Skeletal muscle satellite cell (primary cell): ENCODE results near the gene BMP8B. TPM values are rescaled to one million over a fixed set of nuclear protein-coding genes. Genes with fewer than 3 reads are reported as not detected.
"Not testable (repeated sequence)": the region's sequence is repeated elsewhere in the genome, so short reads cannot be mapped to it uniquely, and the experiment has no call there.

Experiments
- H3K27me3 ChIP-seq: 2 replicates; pipeline ENCODE4 v1.7.0; 2013; ENCODE audit warnings: low read length; ENCODE audit not compliant: control insufficient read depth, insufficient read depth
- H3K36me3 ChIP-seq: 2 replicates; pipeline ENCODE4 v1.7.0; 2013; ENCODE audit warnings: mild to moderate bottlenecking, control low read depth, low read length; ENCODE audit not compliant: insufficient read depth
- H3K4me1 ChIP-seq: 2 replicates; pipeline ENCODE4 v1.7.0; 2013; ENCODE audit warnings: low read length; ENCODE audit not compliant: control insufficient read depth, insufficient read depth
- H3K4me2 ChIP-seq: 2 replicates; pipeline ENCODE4 v1.7.0; 2013; ENCODE audit warnings: mild to moderate bottlenecking, low read length
- H3K4me3 ChIP-seq: 2 replicates; pipeline ENCODE4 v1.7.0; 2013; ENCODE audit warnings: low read length
- H3K9ac ChIP-seq: 2 replicates; pipeline ENCODE4 v1.7.0; 2013; ENCODE audit warnings: mild to moderate bottlenecking, low read depth, low read length, moderate library complexity
- H3K9me3 ChIP-seq: replicated peaks from 2 replicates; pipeline ENCODE4 v1.7.0; 2013; ENCODE audit warnings: mild to moderate bottlenecking, control low read depth, low read length
- total RNA-seq: library from RNA; depleted of rRNA; stranded (reverse); fragments of >200 nt; gene quantifications from 2 replicates; pipeline ENCODE4 v1.2.3, GENCODE V29; 2012; rRNA removed

Gene BMP8B
- total RNA-seq = under 0.01 TPM in 2 replicates

GRCh38 chr1:39788758-39789570 is at the start of gene BMP8B:
Gene BMP8B, minus strand, starts transcription at chr1:39788865. Its CDS starts 380 bp downstream, at chr1:39788485.
- Histone ChIP-seq H3K9ac (no peak within 1 kb of the TSS), H3K4me3 (peak within 1 kb of the TSS; percentile 59), H3K9me3 (no peaks in the 10 kb centered on the region), H3K4me1 (peaks cover 9% of the 10 kb centered on the region), H3K36me3 (no peaks in the 10 kb centered on the region), H3K4me2 (peak within 1 kb of the TSS; percentile 69), H3K27me3 (peaks cover 35% of the 10 kb centered on the region)

GRCh38 chr1:39836595-39837110 is 48.0 kb upstream of the BMP8B start:
- H3K4me2 ChIP-seq = no peak overlapping the region
- no peaks in the 10 kb centered on the region for H3K4me1 ChIP-seq
- H3K36me3 ChIP-seq = peaks cover 23% of the 10 kb centered on the region
- H3K4me3 ChIP-seq = no peak overlapping the region
- no peaks in the 10 kb centered on the region for H3K27me3 ChIP-seq
- no peak overlapping the region for H3K9ac ChIP-seq
- no peaks in the 10 kb centered on the region for H3K9me3 ChIP-seq

- H3K4me3 ChIP-seq = no peak overlapping the region
- no peaks in the 10 kb centered on the region for H3K4me1 ChIP-seq
- H3K36me3 ChIP-seq = peaks cover 17% of the 10 kb centered on the region
- H3K9ac ChIP-seq = no peak overlapping the region
- H3K4me2 ChIP-seq = no peak overlapping the region
- H3K27me3 ChIP-seq = no peaks in the 10 kb centered on the region
- no peaks in the 10 kb centered on the region for H3K9me3 ChIP-seq
Observed at GRCh38 chr1:39835935-39836594, 47.4 kb upstream of the BMP8B start.

GRCh38 chr1:39835110-39835509 is 46.4 kb upstream of the BMP8B start:
- no peak overlapping the region for H3K4me3 ChIP-seq
- H3K9ac ChIP-seq = no peak overlapping the region
- no peaks in the 10 kb centered on the region for H3K9me3 ChIP-seq
- H3K36me3 ChIP-seq = peaks cover 11% of the 10 kb centered on the region
- H3K27me3 ChIP-seq = peaks cover 7% of the 10 kb centered on the region
- H3K4me2 ChIP-seq = no peak overlapping the region
- H3K4me1 ChIP-seq = no peaks in the 10 kb centered on the region

- H3K4me1 ChIP-seq = no peaks in the 10 kb centered on the region
- H3K27me3 ChIP-seq = peaks cover 7% of the 10 kb centered on the region
- H3K9ac ChIP-seq = no peak overlapping the region
- no peak overlapping the region for H3K4me3 ChIP-seq
- no peaks in the 10 kb centered on the region for H3K9me3 ChIP-seq
- peaks cover 8% of the 10 kb centered on the region for H3K36me3 ChIP-seq
- no peak overlapping the region for H3K4me2 ChIP-seq
Observed at GRCh38 chr1:39833621-39834385, 45.1 kb upstream of the BMP8B start.

- Histone ChIP-seq H3K27me3 (peaks cover 7% of the 10 kb centered on the region), H3K4me3 (no peak overlapping the region), H3K9me3 (no peaks in the 10 kb centered on the region), H3K4me2 (no peak overlapping the region), H3K4me1 (no peaks in the 10 kb centered on the region), H3K9ac (no peak overlapping the region), H3K36me3 (peaks cover 5% of the 10 kb centered on the region)
Observed at GRCh38 chr1:39833121-39833520, 44.5 kb upstream of the BMP8B start.

- H3K4me1 ChIP-seq = no peaks in the 10 kb centered on the region
- H3K4me3 ChIP-seq = no peak overlapping the region
- H3K9me3 ChIP-seq = no peaks in the 10 kb centered on the region
- no peak overlapping the region for H3K4me2 ChIP-seq
- no peak overlapping the region for H3K9ac ChIP-seq
- H3K36me3 ChIP-seq = no peaks in the 10 kb centered on the region
- peaks cover 7% of the 10 kb centered on the region for H3K27me3 ChIP-seq
Observed at GRCh38 chr1:39832294-39832693, 43.6 kb upstream of the BMP8B start.

- H3K27me3 ChIP-seq = peaks cover 7% of the 10 kb centered on the region
- no peaks in the 10 kb centered on the region for H3K4me1 ChIP-seq
- no peak overlapping the region for H3K9ac ChIP-seq
- H3K36me3 ChIP-seq = no peaks in the 10 kb centered on the region
- H3K4me2 ChIP-seq = no peak overlapping the region
- H3K9me3 ChIP-seq = no peaks in the 10 kb centered on the region
- no peak overlapping the region for H3K4me3 ChIP-seq
Observed at GRCh38 chr1:39829791-39830533, 41.3 kb upstream of the BMP8B start.

GRCh38 chr1:39828734-39829133 is 40.1 kb upstream of the BMP8B start:
- Histone ChIP-seq H3K9ac (no peak overlapping the region), H3K4me1 (no peaks in the 10 kb centered on the region), H3K4me2 (no peak overlapping the region), H3K27me3 (peaks cover 7% of the 10 kb centered on the region), H3K4me3 (no peak overlapping the region), H3K9me3 (no peaks in the 10 kb centered on the region), H3K36me3 (no peaks in the 10 kb centered on the region)

- H3K4me3 ChIP-seq, H3K4me1 ChIP-seq, H3K4me2 ChIP-seq, H3K27me3 ChIP-seq, H3K9ac ChIP-seq, H3K9me3 ChIP-seq, H3K36me3 ChIP-seq: not testable (repeated sequence)
Observed at GRCh38 chr1:39828255-39828654, 39.6 kb upstream of the BMP8B start.

- Histone ChIP-seq H3K4me3 (no peak overlapping the region), H3K27me3 (peaks cover 7% of the 10 kb centered on the region), H3K4me1 (no peaks in the 10 kb centered on the region), H3K9me3 (no peaks in the 10 kb centered on the region), H3K4me2 (no peak overlapping the region), H3K9ac (no peak overlapping the region), H3K36me3 (no peaks in the 10 kb centered on the region)
Observed at GRCh38 chr1:39827201-39827600, 38.5 kb upstream of the BMP8B start.
